Measurements from ENCODE around the gene CHRM5.

CHRM5 gene

DNA sequence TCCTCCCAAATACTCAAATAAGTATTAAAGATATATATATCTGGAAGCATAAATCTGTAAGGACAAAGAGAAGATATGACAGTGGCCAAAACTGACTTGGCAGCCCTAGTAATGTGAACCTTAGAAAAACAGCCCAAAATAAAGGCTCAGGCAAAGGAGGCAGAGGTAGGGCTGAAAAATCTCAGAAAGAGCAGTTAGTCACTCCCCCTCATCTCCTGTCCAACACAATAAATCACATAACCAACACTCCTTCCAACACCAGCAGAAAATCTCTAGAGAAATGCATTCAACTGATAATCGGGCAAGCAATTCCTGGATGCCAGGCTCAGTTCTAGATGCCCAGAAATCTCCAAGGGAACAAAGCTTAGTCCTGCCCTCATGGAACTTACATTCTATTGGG is 22.1 kb upstream of the CHRM5 start:
- TF ChIP-seq, protein P1, sequence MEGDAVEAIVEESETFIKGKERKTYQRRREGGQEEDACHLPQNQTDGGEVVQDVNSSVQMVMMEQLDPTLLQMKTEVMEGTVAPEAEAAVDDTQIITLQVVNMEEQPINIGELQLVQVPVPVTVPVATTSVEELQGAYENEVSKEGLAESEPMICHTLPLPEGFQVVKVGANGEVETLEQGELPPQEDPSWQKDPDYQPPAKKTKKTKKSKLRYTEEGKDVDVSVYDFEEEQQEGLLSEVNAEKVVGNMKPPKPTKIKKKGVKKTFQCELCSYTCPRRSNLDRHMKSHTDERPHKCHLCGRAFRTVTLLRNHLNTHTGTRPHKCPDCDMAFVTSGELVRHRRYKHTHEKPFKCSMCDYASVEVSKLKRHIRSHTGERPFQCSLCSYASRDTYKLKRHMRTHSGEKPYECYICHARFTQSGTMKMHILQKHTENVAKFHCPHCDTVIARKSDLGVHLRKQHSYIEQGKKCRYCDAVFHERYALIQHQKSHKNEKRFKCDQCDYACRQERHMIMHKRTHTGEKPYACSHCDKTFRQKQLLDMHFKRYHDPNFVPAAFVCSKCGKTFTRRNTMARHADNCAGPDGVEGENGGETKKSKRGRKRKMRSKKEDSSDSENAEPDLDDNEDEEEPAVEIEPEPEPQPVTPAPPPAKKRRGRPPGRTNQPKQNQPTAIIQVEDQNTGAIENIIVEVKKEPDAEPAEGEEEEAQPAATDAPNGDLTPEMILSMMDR (IDR thresholded peaks at IDR 0.05; ENCODE audit: low read depth, low read length), result no peak
- no peak for DNase-seq (ENCODE audit: extremely low read depth, low read depth)

DNA sequence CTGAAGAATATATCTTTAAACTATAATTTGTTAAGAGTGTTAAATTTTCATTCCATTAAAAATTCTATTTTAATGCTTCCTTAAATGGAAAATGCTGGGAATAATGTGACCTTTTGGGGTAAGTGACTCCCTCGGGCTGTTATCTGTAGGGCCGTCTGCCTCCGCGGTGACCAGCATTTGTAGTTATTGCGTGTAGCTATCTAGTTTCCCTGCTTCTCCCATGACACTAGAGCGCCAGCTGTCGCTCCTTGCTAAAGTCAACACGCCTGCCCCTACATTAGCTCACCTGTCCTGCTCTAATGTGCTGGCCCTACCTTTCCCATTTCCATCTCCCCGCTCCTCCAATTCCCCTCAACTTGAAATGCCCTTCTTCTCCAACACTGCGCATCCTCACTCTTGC is 12.4 kb upstream of the CHRM5 start:
- DNase-seq (ENCODE audit: extremely low read depth, low read depth), result no peak
- TF ChIP-seq, protein P1 (IDR thresholded peaks at IDR 0.05; ENCODE audit: low read depth, low read length), result no peak

DNA sequence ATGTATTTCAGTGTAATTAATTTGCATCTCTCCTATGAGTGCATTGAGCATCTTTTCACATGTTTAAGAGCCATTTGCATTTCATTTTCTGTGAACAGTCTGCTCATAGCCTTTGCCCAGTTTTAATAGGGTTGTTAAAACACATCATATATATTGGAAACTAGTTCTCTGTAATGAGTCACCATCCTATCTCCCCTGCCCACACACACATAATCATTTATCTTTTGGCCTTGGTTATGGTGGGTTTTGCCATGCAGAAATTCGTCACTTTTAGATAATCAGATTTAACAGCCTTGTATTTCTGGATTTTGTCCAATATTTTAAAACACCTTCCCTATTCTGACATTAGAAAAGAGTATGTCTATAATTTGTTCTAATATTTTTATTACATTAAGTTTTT is 11.9 kb upstream of the CHRM5 start:
- no peak for DNase-seq (ENCODE audit: extremely low read depth, low read depth)
- TF ChIP-seq, protein P1 (IDR thresholded peaks at IDR 0.05; ENCODE audit: low read depth, low read length), result no peak

DNA sequence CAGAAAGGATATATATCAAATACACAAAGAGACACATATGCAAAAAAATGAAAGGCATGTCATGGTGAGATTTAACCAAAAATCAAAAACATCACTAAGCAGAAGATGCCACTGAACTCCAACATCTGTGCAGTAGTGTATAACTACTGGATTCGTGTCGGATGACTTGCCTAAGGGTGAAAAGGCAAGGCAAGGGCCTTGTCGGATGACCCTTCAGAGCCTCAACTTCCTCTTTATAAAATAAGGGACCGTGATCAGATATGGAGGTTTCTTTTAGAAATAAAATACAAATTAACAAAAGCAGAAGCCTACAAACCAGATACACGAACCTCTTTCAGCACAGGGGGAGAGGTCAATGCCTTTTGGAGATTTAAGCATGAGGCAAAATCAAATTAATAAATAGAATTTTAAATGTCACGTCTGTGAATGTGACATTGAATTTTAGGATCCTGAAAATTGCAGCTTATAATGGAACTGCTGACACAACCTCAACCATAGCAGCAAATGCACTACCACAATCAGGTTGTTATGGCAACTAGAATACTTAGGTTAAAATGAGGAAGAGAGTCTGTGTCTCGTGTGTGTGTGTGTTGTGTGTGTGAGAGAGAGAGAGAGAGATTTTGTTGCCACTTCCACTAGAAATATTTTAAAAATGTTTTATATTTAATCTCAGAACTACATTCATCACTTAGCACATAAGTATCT is 8.3 kb upstream of the CHRM5 start:
- no peak for DNase-seq (ENCODE audit: extremely low read depth, low read depth)
- TF ChIP-seq, protein P1 (IDR thresholded peaks at IDR 0.05; ENCODE audit: low read depth, low read length), result no peak

DNA sequence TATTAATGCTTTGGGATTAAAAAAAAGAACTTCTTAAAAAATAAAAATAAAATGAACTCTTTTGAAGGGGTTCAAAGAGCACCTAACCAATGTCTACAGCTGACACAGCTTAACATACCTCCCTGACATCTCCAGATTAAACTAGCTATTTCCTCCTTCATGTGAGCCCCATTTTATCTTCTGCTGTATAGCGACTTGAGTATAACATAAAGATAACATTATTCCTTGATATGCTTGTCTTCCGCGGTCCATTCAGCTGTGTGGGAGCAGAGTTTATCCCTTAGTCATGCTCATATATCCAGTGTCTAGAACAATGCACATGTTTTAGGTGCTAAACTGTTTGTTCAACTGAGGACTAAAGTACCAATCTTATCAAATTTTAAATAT is 7.8 kb upstream of the CHRM5 start:
- TF ChIP-seq, protein P1 (IDR thresholded peaks at IDR 0.05; ENCODE audit: low read depth, low read length), result no peak
- no peak for DNase-seq (ENCODE audit: extremely low read depth, low read depth)

DNA sequence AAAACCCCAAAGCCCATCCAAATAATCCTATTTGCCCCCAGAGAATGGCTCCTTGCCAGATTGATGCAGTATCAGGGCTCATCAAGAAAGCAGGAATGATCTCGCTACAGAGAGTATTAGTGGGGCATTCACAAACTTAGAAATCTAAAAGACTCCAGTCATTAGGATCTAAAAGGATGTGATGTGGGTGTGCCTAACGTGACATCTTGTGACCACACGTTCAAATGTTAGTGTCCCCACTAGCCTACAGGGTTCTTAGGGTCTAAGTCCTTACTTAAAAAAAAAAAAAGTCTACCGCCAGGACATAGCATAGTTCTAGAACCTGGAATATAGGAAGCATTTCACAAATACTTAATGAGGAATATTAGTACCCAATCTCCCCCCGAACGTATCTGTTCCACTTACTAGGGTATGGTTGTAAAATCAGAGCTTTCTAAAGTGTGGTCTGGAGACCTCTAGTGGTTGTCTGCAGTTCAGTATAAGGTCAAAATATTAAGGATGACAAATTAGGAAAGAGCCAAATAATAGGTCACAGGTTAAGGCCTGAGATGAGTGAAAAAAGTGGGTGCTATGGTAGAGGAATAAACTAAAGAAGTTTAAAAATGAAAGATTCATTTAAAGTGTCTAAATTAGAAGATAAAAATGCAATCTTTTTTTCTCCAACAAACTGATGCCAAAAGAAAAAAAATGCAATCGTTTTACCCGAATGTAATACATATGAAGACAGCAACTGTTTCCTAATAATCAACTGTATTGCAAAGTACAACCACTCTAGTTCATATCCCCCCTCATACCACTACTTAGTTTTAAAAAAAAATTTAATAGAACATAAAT is 4.2 kb upstream of the CHRM5 start:
- TF ChIP-seq, protein P1 (IDR thresholded peaks at IDR 0.05; ENCODE audit: low read depth, low read length), result peak; percentile 68
- peak; percentile 2 for DNase-seq (ENCODE audit: extremely low read depth, low read depth)

DNA sequence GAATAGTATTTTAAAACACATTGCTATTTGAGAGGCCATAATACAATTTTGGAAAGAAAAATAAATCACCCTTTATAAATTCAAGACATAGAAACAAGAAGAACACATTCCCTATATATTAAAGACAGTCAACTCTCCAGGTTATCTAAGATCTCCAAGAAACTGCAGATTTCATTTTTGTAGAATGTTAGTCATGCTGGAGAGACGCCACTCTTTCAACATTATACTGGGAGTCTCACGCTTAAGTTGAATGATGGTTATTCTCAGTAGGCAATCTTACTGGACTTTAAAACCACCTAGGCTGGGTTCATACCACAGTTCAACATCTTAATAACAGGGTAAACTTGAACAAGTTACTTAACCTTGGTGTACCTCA is 3.6 kb upstream of the CHRM5 start:
- no peak for DNase-seq (ENCODE audit: extremely low read depth, low read depth)
- TF ChIP-seq, protein P1 (IDR thresholded peaks at IDR 0.05; ENCODE audit: low read depth, low read length), result no peak

Data from AG09319 (cell line).